Activated CD4-positive, alpha-beta T cell treated with anti-CD3 and anti-CD28 coated beads, Interleukin-2, amount 50 U/mL, for 1 hour (primary cell): ENCODE measurements around the gene SECTM1.
"Not testable (repeated sequence)": the region's sequence is repeated elsewhere in the genome, so short reads cannot be mapped to it uniquely, and the experiment has no call there.

Source experiments
- DNase-seq: peaks from one replicate; pipeline ENCODE4 v3.0.0-alpha.2; 2020

Gene SECTM1

GRCh38 chr17:82333279-82334171 lies at the start of gene SECTM1:
TSS of gene SECTM1 (minus strand) at chr17:82333766. CDS start at chr17:82327240, 6,526 bp downstream.
- DNase-seq = no peak

- DNase-seq = no peak
These were observed 49.3 kb upstream of the SECTM1 start for GRCh38 chr17:82382933-82383255.

GRCh38 chr17:82382220-82382932 lies 48.8 kb upstream of the SECTM1 start:
- DNase-seq = not testable (repeated sequence)

GRCh38 chr17:82381703-82382009 lies 48.1 kb upstream of the SECTM1 start:
- DNase-seq = not testable (repeated sequence)

GRCh38 chr17:82380860-82381702 lies 47.5 kb upstream of the SECTM1 start:
- DNase-seq = no peak

GRCh38 chr17:82378741-82379021 lies 45.1 kb upstream of the SECTM1 start:
- no peak for DNase-seq

- DNase-seq = no peak
These were observed 44.6 kb upstream of the SECTM1 start for GRCh38 chr17:82377924-82378740.

GRCh38 chr17:82377294-82377693 lies 43.7 kb upstream of the SECTM1 start:
- DNase-seq = not testable (repeated sequence)

GRCh38 chr17:82376042-82376730 lies 42.6 kb upstream of the SECTM1 start:
- no peak for DNase-seq

GRCh38 chr17:82375359-82376041 lies 41.9 kb upstream of the SECTM1 start:
- no peak for DNase-seq

GRCh38 chr17:82374626-82375331 lies 41.2 kb upstream of the SECTM1 start:
- no peak for DNase-seq

GRCh38 chr17:82373731-82374625 lies 40.4 kb upstream of the SECTM1 start:
- no peak for DNase-seq

- not testable (repeated sequence) for DNase-seq
These were observed 39.5 kb upstream of the SECTM1 start for GRCh38 chr17:82373072-82373452.

GRCh38 chr17:82372249-82373071 lies 38.9 kb upstream of the SECTM1 start:
- DNase-seq = no peak

GRCh38 chr17:82371333-82372248 lies 38.0 kb upstream of the SECTM1 start, which contains the start of gene UTS2R:
TSS of gene UTS2R (plus strand) at chr17:82371765. CDS start at chr17:82374325, 2,560 bp downstream.
- no peak for DNase-seq

- no peak for DNase-seq
These were observed 37.1 kb upstream of the SECTM1 start for GRCh38 chr17:82370471-82371332.

GRCh38 chr17:82369211-82369610 lies 35.6 kb upstream of the SECTM1 start:
- DNase-seq = no peak
